Measurements from ENCODE around the gene ZSCAN5C.
"Not testable (repeated sequence)": the region's sequence is repeated elsewhere in the genome, so short reads cannot be mapped to it uniquely, and the experiment has no call there.

Gene ZSCAN5C

GRCh38 chr19:56201973-56202372 is at the start of gene ZSCAN5C:
Gene ZSCAN5C (plus strand): TSS chr19:56202273. CDS start chr19:56205914, 3,641 bp downstream.
- no peak for DNase-seq

DNA sequence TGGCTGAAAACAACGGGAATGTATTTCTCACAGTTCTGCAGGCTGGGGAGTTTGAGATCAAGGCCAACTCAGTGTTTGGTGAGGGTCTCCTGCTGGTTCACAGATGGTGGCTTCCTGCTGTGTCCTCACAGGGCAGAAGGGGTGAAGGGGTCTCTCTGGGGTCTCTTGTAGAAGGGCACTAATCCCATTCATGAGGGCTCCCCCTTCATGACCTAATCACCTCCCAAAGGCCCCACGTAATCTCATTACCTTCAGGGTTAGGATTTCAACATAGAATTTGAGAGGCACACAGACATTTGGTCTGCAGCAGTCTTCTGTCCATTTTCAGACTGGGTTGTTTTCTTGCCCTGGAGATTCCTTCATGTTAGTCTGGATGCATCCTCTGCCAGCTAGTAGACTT is 49.4 kb upstream of the ZSCAN5C start:
- no peak for DNase-seq

DNA sequence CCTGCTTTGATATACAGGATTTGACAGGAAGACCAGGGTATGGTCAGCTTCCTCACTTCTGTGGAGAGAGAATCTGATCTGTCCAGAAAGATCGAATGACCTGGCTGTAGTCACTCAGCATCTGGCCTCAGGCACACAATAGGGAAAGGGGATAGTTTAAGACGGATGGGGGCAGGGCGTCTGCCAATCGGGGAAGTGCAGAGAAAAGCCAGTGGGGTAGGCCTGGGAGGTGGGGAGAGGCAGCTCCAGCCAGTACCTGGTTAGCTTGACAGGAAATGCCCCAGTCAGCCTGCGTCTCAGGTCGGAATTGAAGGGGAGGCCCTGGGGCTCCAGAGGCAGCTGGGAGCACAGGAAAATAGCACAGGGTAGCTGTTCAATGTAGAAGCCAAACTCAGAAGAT is 48.6 kb upstream of the ZSCAN5C start:
- DNase-seq = no peak

DNA sequence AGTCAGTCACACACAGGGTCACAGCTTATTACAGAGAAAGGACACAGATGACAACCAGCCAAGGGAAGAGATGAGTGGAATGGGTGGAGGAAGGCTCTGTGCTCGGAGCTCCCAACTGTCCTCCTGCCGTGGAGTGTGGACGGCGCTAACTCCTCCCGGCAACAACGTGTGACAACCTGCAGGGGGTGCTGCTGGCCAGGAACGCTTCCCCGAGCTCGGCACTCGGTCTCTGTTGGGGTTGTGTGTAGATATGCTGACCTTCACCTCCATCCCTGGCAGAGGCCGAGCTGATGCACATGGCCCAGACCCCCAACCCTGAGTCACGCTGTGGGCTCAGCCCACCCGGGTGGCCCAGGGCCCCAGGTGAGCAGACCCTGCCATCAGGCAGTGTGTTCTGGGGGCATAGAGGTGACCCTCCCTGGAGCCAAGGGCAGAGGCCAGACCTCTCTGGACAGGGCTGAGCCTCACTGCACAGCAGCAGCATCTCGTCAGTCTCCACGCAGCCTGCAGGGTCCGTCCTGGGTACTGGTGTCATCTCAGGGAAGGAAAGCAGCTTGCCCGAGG is 46.9 kb upstream of the ZSCAN5C start:
- no peak for DNase-seq

- no peak for DNase-seq
These were observed 45.3 kb upstream of the ZSCAN5C start for GRCh38 chr19:56156768-56157167.

- DNase-seq = no peak
These were observed 43.8 kb upstream of the ZSCAN5C start for GRCh38 chr19:56158170-56158757.

- no peak for DNase-seq
These were observed 43.0 kb upstream of the ZSCAN5C start for GRCh38 chr19:56159009-56159559.

DNA sequence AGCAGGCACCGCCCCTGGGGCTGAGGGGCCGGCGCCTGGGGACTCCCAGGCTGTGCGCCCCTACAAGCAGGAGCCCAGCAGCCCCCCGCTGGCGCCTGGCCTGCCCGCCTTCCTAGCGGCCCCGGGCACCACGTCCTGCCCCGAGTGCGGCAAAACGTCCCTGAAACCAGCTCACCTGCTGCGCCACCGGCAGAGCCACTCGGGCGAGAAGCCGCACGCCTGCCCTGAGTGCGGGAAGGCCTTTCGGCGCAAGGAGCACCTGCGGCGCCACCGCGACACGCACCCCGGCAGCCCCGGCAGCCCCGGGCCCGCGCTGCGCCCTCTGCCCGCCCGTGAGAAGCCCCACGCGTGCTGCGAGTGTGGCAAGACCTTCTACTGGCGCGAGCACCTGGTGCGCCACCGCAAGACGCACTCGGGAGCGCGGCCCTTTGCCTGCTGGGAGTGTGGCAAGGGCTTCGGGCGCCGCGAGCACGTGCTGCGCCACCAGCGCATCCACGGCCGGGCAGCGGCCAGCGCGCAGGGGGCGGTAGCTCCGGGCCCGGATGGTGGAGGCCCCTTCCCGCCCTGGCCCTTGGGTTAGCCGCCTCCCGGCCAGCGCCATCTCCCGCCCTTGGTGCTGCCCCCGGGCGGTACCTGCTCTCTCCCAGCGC is 42.3 kb upstream of the ZSCAN5C start:
- no peak for DNase-seq

- DNase-seq = no peak
These were observed 40.5 kb upstream of the ZSCAN5C start for GRCh38 chr19:56161534-56161933.

- no peak for DNase-seq
These were observed 39.8 kb upstream of the ZSCAN5C start for GRCh38 chr19:56162258-56162657.

GRCh38 chr19:56163097-56163496 is 39.0 kb upstream of the ZSCAN5C start:
- DNase-seq = no peak

- DNase-seq = no peak
These were observed 35.0 kb upstream of the ZSCAN5C start for GRCh38 chr19:56167064-56167578.

DNA sequence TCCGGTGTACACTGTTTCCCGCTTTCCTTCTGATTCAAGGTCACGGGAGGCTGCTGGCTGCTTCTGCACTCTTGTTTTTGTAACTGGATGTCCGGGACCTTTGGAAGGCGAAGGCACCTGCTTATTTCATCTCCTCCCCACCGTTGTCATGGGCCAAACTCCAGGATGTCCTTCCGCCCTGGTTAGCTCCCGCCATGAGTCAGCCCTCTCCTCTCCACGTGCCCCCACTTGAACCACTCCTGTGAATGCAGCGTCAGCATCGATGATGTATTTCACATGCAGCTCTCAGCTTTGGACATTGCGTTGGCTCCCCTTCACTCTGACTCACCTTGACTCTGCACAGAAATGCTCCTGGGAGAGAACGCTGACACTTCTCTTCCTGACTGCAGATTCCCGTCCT is 31.8 kb upstream of the ZSCAN5C start:
- no peak for DNase-seq

DNA sequence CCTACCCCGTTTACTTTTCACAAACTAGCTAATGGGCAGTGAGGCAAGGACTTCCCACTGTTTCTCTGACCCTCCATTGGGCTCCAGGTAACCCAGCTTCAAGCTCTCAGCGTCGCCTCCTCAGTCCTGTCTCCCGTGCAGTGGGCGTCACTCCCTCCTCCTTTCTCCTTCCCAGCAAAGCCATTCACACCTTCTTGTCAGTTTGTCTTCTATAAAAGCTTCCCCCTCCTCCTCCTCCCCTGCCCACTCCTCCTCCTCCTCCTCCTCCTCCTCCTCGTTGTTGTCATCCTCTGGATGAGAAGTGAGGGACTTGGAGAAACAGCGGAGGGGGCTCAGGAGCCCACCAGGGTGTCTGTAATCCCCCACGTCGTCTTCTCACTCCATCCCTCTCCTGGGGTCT is 28.0 kb upstream of the ZSCAN5C start:
- no peak for DNase-seq

DNA sequence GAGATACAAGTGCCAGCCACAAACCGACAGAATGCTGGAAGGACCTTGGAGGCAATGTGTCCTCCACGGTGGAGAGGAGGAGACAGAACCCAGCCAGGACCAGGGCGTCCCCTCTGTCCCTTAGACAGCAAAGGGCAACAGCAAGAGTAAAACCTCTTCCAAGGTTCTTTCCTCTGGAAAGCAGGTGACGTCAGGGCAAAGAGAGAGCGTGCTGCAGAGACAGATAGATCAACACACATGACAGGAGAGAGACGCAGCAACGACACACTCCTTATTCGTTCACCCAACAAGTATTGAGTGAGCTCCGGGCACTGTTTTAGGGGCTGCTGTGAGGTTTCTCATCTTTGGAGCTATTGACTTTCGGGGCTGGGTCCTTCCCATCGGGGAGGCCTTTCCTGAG is 27.5 kb upstream of the ZSCAN5C start:
- no peak for DNase-seq

DNA sequence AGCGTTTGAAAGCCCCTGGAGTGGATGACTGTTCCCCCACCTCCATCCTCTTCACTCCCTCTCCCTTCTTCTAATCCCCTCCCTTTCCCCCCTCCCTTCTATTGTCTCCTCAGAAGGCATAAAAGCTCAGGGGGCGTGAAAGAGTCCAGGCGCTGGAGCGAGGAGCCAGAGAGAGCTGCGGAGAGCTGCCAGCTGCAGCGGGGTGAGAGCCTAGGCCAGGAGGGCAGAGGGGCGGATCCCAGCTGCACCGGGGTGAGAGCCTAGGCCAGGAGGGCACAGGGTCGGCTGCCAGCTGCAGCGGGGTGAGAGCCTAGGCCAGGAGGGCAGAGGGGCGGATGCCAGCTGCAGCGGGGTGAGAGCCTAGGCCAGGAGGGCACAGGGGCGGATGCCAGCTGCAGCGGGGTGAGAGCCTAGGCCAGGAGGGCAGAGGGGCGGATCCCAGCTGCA is 26.2 kb upstream of the ZSCAN5C start, which contains the start of gene GALP:
Gene GALP, plus strand, starts transcription at position 148 of the 447 bp plus-strand sequence. CDS start 1,101 bp downstream, outside the sequence.
- not testable (repeated sequence) for DNase-seq

GRCh38 chr19:56176310-56176709 is 25.8 kb upstream of the ZSCAN5C start:
- not testable (repeated sequence) for DNase-seq

DNA sequence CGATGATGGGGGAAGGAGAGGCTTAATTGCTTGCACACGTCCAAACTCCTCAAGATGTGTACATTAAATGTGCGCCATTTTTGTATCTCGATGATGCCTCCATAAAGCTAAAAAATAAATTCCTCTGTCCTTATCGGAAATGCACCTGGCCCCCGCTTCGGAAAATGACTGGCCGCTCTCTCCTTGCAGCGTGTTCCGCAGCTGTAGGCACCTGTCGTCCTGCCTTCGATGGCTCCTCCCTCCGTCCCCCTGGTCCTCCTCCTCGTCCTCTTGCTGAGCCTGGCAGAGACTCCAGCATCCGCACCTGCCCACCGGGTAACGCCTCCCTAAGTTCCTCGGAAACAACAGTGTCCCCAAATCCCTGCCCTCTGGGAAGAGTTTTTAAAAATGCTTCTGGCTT is 25.2 kb upstream of the ZSCAN5C start:
- DNase-seq = no peak

GRCh38 chr19:56177564-56178243 is 24.4 kb upstream of the ZSCAN5C start:
- DNase-seq = no peak

DNA sequence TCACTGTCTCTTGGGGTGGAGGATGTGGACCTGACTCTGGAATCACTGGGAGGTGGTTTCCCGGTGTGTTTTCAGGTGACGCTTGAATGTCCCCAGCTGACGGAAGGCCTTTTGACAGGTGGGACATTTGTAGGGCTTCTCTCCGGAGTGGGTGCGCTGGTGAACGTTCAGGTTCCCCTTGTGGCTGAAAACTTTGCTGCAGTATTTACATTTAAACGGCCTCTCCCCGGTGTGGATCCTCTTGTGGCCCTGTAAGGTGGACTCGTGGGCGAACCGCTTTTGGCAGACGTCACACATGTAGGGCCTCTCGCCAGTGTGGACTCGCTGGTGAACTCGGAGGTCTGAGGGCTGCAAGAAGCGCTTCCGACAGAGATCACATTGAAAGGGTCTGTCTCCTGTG is 12.3 kb upstream of the ZSCAN5C start:
- DNase-seq = no peak

GRCh38 chr19:56191115-56191514 is 11.0 kb upstream of the ZSCAN5C start:
- no peak for DNase-seq

- DNase-seq = no peak
These were observed 10.4 kb upstream of the ZSCAN5C start for GRCh38 chr19:56191711-56192110.

DNA sequence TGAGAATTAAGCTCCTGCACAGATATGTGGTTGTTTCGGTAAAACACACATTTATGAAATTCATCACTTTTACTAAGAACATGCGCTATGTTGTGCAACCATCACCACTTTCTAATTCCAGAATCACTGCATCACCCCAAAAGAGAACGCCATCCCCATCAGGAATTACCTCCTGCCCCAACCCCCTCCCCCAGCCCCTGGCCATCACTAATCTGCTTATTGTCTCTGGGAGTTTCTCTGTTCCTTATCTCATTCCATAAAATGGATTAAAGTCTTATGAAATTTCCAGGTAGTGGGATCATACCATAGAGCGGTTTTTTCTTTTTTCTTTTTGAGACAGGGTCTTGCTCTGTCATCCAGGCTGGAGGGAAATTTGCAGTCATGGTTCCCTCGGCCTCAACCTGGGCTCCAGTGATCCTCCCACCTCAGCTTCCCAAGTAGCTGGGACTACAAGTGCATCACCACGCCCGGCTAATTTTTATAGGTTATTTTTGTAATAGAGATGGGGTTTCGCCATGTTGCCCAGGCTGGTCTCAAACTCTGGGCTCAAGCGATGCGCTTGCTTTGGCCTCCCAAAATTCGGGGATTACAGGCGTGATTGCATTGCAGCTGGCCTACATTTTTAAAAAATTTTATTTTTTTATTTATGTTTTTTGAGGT is 8.0 kb upstream of the ZSCAN5C start:
- DNase-seq = no peak
